HG03135 (cell line): Measurements from ENCODE around the gene S100A12.

Source experiments
- ATAC-seq: cut with Tn5 transposase; IDR thresholded peaks from one replicate; pipeline ENCODE4 v1.9.1; 2021; ENCODE audit warnings: mild to moderate bottlenecking, moderate library complexity; ENCODE audit not compliant: unreplicated experiment

The S100A12 gene

DNA sequence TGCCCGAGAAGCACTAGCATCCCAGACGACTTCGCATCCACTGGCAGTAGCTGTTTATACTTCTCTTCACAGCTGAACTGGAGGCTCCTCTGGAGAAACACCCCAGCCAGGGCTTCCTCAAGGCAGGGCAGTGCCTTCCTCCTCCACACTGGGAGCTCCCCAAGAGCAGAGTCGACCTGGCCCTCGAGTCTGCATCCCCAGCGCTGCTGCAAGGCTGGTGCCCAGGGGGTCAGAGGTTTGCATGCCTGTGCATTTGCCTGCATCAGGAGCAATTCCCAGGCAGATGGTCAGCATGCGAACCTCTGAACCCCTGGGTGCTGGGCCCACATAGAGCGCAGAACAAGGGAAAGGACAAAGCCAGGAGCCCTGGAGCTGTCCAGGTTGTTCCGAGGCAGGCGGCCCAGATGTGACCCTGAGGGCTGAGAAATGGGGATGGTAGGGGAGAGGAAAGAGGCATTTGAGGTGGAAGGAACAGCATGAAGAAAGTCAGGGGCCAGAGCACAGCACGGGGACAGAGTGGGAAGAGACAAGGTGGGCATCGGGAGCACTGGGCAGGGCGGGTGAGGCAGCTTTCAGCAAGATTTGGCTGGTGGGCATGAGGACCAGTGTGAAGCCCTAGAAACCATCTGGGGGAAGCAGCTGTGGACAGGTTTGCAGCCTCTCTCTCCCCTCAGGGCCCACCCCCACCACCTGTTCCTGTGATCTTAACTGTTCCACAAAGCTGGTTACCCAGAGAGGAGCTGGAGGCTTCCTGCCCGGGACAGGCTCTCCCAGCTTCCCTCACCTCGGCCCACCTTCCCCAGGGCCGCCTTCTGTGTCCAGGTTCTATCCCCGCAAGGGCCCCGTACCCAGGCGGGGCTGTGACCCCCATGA lies 21.9 kb upstream of the S100A12 start:
- no peak for ATAC-seq

DNA sequence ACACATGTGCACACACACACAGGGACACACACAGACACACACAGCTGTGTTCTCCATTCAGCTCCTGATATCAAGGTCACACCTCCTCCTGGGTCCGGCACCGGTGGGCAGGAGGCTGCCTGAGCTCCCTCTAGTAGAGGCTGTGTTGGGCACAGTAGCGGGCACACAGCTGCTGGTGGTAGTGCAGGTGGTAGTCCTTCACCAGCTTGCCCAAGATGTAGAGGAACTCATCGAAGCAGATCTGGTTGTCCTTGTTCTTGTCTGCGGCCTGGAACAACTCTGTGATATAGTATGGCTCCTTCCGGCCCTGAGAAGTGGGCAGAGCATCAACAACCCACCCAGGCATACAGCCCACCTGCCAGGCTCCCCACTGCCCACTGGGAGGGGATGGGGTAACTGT lies 21.0 kb upstream of the S100A12 start:
- ATAC-seq = no peak

DNA sequence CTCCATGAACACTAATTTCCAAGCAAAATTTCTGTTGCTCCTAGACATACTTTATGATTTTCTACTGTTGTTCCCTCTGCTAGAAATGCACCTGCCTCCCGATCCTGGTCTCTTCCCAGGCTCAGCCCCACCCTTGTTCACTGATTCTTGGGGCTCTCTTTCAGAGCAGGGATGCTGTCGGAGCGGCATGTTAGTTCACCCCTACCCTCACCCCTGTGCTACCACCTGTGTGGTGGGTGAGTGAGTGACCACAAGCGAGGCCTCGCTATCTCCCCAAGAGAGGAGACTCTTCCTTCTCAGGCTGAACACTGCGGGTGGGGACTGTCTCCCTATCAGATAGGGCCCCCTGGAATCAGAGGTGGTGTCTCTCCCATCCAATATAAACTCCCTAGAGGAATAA lies 20.4 kb upstream of the S100A12 start:
- no peak for ATAC-seq

DNA sequence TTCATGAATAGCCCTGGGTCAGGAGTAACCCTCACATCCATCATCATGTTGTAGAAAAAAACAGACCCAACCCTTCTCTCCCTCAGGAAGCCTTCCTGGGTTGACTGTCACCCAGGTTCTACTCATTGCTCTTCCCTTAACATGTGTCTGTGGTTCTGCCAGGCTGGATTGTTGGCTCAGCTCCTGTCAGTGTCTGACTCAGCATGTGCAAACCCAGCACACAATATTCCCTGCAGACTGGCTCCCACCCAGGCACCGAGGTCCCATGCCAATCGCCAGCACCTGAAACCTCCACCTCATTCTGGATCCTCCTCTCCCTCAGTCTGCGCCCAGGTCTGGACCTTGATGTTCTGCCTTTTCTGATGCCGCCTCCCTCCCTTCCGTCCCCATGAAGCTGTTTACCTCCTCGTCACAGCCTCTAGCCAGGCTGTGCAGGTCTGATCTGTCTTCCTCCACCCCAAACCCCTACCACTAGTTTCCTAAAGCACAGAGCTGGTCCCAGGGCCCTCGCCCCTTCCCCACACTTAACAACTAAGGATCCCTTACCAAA lies 19.8 kb upstream of the S100A12 start:
- no peak for ATAC-seq

DNA sequence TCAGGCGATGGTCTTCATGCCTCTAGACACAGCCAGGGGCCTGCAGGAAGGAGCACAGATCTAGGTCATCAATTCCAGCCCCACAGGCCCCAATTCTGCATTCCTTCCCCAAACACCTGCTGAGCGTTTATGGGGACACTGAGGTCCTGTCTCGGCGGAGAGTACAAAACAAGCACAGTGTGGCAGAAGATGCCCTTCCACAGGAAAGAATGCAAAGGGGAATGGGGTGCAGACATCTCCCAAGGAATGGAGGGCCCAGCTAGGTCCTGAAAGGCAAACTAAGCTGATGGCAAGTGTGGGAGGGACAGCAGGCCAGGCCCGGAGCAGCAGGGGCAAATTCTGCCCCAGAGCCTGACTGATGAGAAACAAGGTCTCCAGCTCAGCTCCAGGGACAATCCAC lies 19.0 kb upstream of the S100A12 start:
- ATAC-seq = no peak

DNA sequence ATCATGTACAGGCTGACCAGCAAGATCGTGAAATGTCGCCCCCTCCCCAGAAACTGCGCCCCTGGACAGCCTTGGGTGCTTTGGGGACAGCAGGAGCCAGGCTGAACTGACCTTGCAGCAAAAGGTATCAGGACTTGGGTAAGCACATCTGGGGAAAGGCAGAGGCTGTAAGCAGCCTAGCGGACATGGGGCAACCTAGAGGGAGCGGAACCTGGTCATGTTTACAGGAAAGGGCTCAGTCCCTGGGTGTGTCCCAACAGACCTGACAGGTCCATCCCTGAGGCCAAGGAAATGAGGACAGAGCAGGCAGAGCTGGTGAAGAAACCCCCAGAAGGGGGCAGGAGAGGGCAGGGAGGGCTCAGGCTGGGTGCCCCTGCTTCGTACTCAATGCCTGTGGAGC lies 18.5 kb upstream of the S100A12 start:
- no peak for ATAC-seq

DNA sequence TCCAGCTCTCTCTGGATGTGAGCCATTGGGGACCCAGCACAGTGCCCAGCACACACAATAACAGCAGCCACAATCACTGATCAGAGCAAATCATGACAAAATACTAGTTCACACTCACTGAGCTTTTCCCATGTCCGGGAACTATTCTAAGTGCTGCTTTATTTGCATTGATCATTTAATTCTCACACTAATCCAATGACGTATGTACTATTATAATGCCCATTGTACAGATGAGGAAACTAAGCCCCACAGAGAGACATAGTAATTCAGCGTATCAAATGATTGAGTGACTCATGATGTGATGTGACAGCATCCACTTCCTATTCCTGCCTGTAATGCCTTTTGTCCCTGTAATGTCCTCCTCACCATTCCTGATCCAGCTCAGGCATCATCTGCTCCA lies 17.4 kb upstream of the S100A12 start:
- no peak for ATAC-seq

DNA sequence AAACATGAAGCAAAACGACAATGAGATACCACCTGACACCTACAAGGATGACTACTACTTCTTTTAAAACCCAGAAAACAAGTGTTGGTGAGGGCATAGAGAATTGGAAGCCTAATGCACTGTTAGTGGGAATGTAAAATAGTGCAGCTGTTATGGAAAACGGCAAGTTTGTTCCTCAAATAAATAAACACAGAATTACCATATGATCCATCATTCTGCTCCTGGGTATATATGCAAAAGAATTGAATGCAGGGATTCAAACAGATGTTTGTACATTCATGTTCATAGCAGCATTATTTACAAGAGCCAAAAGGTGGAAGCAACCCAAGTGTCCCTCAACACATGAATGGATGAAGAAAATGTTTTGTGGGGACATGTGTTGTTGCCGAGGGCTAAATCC lies 16.8 kb upstream of the S100A12 start:
- no peak for ATAC-seq

DNA sequence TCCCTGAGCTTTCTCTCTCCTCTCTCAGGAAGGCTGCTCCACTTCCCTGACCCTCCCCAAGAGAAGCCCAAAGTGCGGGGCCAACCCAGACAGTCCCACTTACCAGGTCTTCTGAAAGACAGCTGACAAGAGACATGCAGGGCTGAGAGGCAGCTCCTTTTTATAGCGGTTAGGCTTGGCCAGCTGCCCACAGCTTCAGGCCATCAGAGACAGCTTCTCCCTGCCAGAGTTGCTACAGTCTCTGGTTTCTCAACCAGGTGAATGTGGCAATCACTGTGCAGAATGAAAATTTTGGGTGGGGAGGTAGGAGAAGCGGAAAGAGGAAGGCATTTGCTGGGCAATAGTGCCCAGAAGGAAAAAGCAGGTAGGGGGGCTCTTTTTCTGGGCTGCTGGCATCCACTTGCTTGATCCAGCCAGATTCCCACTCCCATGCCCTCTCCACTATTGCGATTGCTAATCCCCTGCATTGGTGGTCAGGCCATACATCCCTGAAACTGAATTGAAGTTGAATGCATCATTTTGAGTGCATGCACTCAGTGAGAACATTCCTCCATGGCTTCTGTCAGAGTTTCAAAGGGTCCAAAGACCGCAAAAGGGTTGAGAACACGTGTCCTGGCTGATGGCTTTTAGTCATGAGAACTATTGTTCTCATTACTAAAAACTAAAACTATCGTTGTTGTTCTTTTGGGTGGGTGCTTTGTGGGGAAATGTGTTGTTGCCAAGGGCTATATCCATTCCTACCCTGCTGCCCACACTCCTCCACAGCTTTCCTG lies 15.7 kb upstream of the S100A12 start, which contains the start of gene S100A8:
Gene S100A8 (minus strand): TSS at position 136 of the 773 bp plus-strand sequence. CDS start 538 bp downstream, outside the sequence.
- no peak for ATAC-seq

DNA sequence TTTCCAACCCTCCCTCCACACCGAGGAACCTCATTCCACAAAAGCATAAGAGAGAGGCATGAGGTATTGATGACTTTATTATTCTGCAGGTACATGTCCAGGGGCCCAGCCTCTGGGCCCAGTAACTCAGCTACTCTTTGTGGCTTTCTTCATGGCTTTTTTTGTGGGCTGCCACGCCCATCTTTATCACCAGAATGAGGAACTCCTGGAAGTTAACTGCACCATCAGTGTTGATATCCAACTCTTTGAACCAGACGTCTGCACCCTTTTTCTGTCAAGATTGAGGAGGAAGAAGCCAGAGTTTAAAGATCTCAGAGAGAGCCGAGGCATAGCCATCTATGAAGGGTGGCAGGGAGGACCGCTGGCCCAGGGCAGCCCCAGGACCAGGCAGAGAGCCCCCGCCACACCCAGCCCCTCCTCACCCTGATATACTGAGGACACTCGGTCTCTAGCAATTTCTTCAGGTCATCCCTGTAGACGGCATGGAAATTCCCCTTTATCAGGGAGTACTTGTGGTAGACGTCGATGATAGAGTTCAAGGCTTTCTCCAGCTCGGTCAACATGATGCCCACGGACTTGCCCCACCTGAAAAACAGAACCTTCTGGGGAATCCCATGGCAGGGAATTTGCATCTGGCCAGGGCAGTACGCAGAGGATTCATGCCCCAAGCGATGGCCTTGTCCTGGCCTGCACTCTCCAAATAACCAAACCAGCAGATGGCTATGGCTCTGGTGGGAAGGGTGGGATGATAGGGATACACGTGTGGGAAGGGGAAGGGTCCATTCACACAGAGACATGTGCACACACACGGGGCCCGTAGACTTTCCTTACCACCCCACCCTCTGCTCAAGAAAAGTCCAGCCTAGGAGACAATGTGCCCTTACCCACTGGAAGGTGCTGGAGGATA lies 14.8 kb upstream of the S100A12 start:
- no peak for ATAC-seq

DNA sequence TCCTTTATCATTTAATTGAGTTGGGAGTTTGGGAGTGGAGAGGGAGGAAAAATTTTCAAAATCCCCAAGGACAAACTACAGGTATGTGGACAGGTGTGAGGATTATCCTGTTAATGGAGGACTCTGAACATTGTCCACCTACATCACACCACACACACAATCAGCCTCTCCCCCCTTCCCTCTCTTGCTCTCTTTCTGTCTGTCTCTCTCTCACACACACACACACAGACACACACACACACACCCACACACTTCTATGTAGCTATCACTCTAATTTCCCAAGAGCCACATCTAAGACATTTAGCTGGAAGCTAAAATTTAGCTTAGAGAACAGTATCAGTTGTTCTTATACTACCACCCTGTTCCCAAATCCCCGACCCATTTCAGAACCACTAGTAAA lies 14.0 kb upstream of the S100A12 start:
- ATAC-seq = no peak

DNA sequence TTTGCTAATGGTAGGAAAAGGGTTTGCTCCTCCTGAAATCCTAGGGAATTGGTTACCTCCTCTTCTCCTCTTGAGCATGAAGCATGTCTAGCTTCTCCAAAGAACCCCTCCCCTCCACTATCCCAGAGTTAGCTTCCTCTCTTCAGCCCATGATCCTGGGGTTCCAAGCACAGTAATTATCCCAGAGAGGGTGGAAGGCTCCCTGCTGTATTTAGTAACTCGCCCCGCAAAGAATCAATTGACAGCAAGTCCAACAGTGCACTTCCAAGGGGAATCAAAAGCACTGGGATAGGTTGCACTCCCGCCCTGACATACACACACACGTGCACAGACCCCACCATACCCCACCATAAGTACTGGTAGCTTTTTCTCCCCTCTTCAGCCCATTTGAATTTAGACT lies 12.4 kb upstream of the S100A12 start:
- ATAC-seq = no peak

DNA sequence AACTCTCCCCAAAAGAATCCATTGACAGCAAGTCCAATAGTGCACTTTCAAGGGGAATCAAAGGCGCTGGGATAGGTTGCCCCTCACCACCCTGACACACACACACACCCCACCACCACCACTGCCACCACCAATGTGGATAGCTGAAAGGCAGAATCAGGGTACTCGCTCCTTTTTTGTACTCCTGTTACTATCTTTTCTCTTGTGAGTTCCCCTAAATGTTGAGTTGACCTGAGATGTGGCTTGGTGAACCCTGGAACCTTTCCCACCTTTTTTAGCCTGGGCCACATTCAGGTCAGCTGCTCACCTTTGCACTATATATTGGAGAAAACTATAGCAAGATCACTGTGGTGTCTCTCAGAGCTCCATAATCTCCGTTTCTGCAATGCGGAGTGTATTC lies 11.6 kb upstream of the S100A12 start:
- ATAC-seq = no peak

DNA sequence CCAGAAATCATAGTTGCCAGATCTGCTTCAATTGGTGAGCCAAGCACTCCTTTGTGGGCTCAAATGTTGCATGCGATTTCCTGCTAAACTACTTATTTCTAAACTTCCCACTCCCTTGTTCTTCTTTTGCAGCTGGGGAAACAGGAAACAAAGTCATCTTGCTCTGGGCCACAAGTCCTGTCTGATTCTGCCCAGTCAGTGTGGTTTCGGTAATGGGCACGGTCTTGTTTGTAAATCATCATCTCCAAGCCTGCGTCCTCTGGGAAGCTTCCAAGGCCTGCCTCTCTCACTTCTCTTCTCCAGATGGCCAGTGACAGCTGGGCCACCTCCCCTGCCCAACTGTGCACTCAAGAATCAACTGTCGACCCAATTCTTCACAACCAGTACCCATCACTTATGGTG lies 11.1 kb upstream of the S100A12 start:
- no peak for ATAC-seq

DNA sequence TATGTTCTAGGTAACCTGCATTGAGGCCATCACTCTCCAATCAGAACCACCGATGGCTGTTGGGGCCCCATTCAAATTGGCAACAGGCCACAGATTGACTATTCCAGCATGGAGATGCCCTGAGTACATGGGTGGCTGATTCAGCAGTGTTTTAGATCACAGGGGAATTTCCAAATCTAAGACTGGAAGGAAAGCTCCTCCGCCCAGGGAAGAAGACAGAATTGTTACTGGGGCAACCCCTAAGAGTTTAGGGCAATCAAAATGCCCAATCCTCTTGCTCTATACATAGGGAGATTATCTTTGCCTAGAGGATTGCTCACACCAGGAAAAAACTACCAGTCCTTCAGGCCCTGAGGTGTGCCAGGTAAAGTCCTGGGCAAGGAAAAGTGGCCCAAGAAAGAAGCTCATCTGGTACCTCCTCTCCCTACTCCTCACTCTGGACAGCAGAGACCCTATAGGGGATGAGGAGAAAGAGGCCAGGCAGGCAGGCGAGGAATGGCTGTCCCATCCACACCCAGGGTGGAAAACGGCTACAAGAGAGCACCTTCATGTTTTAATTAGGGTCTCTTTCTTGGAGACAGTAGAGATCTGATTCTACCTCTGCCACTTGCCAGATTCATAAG lies 9.6 kb upstream of the S100A12 start:
- no peak for ATAC-seq

DNA sequence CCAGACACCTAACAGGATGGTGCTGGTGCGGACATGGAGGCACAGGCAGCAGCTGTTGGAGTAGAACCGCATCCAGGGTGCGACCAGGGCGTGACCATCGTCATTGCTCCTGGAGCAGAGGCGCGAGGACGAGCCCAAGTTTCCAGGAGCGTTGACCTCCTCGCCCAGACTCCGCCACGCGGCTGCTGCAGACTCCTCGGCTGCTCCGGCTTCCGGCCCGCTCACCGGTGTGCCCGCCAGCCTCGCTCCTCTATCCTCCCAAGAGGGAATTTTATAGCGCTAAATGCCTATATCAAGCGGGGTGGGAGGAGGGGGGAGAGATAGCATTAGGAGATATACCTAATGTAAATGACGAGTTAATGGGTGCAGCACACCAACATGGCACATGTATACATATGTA lies 5.3 kb upstream of the S100A12 start:
- ATAC-seq = no peak

DNA sequence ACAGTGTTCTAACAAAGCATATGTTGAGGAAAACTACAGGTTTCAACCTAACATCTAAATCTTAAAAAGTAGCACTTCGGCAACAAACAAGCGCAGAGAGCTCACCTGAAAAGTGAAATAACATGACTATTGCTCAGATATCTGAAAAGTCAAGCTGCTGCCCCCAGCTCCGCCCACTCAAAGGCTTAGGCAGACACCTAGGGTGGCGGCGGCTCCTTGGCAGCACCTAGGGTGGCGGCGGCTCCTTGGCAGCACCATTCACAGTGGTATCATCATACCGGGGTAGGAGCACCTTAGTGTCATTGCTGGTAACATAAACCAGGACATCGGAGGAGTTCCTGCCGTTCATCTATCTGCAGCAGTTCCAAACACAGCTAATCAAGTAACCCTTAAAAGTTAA lies 4.2 kb upstream of the S100A12 start:
- ATAC-seq = no peak

DNA sequence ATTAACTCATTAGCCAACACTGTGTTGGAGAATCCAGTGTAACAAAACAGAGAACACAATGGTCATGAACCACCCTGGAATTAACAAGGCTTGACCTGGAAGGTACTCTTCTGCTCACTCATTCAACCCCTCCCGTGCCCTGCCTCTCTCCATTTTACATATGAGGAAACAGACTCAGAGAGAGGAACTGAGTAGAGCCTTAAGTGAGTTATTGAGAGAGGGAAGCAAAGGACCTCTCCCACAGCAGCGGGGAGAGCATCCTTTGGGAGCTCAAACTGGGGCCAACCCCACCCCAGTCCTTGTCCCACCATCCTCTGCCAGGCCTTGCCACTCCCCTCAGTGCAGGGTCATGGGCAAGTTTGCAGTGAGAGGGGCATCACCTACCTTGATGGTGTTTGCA lies 1.4 kb downstream of the S100A12 start:
- ATAC-seq = no peak

DNA sequence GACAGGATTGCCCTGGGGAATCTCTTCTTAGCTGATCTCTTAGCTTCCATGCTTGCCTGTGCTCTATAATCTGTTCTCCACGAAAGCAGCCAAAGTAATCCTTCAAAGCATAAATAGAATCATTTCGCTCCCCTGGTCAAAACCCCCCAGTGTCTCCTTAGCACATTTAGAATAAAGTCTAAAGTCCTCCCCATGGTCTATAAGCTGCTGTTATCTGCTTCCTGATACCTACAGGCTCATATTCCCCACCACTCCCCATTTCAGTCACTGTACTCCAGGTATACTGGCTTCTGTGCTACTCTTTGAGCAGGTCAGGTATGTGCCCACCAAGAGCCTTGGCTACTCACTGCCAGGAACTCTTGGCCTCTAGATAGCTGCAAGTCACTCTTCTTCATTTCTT lies 2.9 kb downstream of the S100A12 start:
- no peak for ATAC-seq

DNA sequence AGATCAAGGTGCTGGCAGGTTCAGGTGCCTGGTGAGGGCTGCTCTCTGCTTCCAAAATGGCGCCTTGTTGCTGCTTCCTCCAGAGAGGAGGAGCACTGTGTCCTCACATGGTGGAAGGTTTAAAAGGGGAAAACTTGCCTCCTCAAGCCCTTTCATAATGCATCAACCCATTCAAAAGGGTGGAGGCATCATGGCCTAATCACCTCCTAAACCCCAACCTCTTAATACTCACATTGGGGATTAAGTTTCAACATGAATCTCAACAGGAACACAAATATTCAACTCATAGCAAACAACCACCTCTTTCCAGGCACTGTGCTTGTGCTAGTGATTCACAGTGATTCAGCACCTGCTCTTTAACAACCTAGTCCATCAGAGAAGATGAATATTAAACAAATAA lies 4.2 kb downstream of the S100A12 start:
- no peak for ATAC-seq
